HG03565 (cell line): ENCODE data around the gene HBE1.
"Not testable (repeated sequence)": the region's sequence is repeated elsewhere in the genome, so short reads cannot be mapped to it uniquely, and the experiment has no call there.

Experiments used
- ATAC-seq: cut with Tn5 transposase; IDR thresholded peaks from one replicate; pipeline ENCODE4 v1.9.1; 2021; ENCODE audit warnings: mild to moderate bottlenecking, moderate library complexity; ENCODE audit not compliant: unreplicated experiment

The HBE1 gene

DNA sequence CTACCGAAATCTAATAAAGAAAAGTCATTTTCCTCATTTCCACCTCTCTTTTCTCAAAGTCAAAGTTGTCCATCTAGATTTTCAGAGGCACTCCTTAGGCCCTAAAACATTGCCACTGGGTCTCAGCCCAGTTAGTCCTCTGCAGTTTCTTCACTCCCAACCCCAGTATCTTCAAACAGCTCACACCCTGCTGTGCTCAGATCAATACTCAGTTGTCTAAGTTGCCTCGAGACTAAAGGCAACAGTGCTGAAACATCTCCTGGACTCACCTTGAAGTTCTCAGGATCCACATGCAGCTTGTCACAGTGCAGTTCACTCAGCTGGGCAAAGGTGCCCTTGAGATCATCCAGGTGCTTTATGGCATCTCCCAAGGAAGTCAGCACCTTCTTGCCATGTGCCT is 15.7 kb downstream of the HBE1 start:
- ATAC-seq = not testable (repeated sequence)

DNA sequence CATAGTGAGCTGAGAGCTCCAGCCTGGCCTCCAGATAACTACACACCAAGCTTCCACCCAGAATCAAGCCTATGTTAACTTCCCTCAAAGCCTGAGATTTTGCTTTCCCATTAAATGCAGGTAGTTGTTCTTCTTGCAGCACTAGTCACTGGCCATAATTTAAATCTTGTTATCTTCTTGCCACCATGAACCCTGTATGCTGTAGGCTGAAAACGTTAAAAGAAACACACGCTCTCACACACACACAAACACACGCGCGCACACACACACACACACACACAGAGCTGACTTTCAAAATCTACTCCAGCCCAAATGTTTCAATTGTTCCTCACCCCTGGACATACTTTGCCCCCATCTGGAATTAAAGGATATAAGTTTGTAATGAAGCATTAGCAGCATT is 16.3 kb downstream of the HBE1 start:
- ATAC-seq = not testable (repeated sequence)

DNA sequence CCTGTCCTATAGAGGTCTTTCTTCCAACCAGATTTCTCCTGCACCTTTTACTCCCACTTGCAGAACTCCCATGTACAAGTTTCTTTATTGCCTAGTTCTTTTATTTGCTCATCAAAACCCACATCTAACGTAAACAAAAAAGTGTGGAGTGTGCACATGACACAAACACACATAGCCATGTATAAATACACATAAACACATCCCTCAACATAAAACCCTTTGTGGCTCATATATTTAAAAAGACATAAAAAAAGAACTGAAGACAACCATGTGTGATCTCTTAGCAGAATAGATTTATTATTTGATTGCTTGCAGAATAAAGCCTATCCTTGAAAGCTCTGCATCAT is 16.9 kb downstream of the HBE1 start:
- ATAC-seq = no peak

DNA sequence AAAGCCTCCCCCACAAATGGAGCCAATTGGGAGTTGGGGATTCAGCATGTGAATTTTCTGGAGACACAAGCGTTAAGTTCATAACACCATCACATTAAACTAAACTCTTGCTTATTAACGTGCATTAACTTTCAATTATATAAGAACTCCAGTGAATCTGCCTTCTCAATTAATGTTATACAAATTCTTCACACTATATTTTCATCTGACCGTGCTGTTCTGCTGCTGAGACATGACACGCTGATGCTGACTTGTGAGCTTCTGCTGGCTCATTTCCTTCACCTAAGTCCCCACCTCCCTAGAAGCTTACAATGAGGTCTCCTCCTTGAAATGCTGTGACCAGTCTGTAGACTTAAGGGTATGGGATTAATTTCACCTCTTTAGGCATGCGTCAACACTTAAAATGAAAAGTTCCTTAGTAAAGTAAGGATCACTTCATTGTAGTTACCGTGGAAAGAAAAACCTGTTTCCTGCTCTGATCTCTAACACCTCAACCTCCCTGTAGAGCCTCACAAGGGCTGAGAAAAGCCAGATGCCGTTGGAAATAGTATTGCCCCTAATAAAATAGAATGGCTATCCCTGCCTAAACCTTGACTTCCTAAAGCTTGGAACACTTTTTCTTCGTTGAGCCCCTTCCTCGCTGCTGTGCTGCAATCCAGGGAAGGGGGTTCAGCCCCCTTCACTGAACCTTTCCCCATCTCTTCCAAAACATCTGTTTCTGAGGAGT is 17.4 kb downstream of the HBE1 start:
- ATAC-seq = no peak

DNA sequence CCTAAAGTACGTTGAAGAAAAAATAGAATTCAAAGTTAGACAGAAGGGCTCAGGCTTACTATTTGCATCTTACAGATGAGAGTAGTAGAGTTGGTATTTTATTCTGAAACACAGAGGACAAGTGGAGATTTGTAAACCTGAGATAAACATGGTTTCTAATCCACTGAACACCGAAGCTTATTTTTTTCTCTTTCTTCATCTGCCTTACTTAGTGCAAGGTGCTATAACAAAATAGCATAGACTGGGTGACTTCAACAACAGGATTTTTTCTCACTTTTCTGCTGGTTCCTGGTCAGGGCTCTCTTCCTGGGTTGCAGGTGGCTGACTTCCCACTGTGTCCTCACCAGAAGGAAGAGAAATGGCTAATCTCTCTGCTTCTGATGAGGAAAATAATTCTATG is 18.0 kb downstream of the HBE1 start:
- ATAC-seq = no peak

DNA sequence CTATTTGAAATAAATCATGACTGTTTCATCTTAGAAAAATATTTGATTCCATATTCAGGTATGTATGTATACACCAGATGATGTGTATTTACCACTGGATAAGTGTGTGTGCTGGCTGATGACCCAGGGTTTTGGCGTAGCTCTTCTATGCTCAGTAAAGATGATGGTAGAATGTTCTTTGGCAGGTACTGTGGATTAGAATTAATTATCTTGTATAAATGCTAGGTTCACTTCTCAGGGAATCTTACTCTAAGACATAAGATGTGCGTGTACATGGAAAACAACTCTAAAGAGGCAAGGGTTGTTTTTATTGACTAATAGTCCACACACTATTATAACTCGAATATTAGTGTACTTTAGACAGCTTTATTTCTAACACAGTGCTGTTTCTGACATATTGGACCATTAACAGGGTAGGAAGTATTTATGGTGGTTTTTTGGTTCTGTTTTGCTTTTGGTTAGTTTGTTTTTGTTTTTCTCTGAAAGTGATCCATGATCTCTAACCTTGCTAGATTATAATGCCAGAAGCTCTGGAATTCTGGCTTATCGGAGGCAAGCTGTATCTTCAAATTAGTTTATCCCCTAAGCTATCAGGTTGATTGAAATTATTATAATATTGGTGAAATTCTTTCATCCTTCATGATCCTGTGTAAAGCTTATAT is 19.1 kb downstream of the HBE1 start:
- ATAC-seq = no peak

DNA sequence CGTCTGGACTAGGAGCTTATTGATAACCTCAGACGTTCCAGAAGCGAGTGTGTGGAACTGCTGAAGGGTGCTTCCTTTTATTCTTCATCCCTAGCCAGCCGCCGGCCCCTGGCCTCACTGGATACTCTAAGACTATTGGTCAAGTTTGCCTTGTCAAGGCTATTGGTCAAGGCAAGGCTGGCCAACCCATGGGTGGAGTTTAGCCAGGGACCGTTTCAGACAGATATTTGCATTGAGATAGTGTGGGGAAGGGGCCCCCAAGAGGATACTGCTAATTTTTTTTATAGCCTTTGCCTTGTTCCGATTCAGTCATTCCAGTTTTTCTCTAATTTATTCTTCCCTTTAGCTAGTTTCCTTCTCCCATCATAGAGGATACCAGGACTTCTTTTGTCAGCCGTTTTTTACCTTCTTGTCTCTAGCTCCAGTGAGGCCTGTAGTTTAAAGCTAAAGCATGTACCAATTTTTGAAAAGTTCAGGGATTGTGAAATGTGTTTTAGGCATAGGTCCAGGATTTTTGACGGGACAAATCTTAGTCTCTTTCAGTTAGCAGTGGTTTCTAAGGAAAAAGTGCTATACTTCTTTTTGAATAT is 19.8 kb downstream of the HBE1 start, which contains the start of gene HBG1:
TSS of gene HBG1 (minus strand) at position 51 of the 590 bp plus-strand sequence. CDS start 53 bp downstream, outside the sequence.
- not testable (repeated sequence) for ATAC-seq

DNA sequence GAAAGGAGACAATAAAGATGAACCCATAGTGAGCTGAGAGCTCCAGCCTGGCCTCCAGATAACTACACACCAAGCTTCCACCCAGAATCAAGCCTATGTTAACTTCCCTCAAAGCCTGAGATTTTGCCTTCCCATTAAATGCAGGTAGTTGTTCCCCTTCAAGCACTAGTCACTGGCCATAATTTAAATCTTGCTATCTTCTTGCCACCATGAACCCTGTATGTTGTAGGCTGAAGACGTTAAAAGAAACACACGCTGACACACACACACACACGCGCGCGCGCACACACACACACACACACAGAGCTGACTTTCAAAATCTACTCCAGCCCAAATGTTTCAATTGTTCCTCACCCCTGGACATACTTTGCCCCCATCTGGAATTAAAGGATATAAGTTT is 21.2 kb downstream of the HBE1 start:
- ATAC-seq = not testable (repeated sequence)

DNA sequence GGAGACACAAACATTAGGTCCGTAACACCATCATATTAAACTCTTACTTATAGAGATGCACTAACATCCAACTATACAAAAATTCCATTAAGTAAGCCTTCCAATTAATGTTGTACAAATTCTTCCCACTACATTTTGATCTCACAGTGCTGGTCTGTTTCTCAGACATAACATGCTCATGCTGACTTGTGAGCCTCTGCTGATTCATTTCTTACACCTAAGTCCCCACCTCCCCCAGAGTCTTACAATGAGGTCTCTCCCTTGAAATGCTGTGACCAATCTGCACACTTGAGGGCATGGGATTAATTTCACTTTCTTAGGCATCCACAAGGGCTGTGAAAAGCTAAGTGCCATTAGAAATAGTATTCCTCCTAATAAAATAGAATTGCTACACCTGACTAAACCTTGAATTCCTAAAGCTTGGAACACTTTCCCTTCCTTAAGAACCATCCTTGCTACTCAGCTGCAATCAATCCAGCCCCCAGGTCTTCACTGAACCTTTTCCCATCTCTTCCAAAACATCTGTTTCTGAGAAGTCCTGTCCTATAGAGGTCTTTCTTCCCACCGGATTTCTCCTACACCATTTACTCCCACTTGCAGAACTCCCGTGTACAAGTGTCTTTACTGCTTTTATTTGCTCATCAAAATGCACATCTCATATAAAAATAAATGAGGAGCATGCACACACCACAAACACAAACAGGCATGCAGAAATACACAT is 22.1 kb downstream of the HBE1 start:
- ATAC-seq = no peak

DNA sequence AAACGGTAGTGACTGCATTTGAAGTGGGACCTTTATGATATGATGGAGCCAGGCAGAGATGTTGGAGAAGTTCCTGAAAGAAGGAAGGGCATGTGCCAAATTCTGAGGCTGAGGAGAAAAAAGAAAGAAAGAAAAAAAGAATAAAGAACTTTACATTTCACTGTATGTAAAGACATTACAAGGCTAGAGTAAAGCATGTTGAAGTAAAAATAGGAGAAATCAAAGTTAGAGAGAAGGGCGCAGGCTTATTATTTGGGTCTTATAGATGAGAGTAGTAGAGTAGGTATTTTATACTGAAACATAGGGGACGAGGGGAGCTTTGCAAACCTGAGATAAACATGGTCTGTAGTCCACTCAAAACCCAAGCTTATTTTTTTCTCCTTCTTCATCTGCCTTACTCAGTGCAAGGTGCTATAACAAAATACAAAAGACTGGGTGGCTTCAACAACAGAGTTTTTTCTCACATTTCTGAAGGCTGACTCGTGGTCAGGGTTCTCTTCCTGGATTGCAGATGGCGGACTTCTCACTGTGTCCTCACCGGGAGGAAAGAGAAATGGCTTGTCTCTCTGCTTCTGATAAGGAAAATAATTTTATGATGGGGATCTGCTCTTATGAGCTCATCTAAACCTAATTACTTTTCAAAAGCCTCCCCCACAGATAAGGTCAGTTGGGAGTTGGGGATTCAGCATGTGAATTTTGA is 22.8 kb downstream of the HBE1 start:
- no peak for ATAC-seq

DNA sequence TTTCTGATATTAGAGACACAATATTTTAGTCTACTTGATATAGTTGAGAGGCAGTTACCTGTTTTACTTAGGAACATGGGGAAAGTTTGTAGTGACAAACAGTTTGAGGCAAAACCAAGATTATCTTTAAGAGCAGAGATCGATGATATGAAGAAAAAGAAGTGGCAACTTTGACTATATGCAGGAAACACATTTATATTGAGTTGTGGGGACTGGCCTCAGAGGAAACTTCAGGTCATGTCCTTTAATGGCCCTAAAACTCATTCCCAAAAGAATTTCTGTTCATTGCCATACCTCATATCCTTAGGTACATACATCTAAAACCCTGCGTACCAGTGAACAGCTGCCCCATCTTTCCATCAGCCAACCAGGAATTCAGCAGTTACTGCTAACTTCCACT is 24.6 kb downstream of the HBE1 start:
- ATAC-seq = no peak

DNA sequence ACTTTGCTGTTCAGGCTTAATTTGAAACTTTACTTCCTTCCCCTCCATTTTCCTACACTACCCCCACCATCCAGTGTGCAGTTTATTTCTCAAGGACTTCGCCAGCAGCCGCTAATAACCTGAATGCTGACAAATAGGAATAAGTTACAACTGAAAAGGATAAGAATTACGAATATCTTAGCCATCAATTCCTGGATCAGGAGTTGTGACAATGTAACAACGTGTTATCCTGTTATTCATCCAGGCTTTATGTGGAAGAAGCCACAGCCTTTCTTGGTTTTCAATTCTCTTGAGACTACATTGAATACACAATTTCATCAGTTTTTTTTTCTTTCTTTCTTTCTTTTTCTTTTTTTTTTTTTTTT is 25.9 kb downstream of the HBE1 start:
- ATAC-seq = no peak

DNA sequence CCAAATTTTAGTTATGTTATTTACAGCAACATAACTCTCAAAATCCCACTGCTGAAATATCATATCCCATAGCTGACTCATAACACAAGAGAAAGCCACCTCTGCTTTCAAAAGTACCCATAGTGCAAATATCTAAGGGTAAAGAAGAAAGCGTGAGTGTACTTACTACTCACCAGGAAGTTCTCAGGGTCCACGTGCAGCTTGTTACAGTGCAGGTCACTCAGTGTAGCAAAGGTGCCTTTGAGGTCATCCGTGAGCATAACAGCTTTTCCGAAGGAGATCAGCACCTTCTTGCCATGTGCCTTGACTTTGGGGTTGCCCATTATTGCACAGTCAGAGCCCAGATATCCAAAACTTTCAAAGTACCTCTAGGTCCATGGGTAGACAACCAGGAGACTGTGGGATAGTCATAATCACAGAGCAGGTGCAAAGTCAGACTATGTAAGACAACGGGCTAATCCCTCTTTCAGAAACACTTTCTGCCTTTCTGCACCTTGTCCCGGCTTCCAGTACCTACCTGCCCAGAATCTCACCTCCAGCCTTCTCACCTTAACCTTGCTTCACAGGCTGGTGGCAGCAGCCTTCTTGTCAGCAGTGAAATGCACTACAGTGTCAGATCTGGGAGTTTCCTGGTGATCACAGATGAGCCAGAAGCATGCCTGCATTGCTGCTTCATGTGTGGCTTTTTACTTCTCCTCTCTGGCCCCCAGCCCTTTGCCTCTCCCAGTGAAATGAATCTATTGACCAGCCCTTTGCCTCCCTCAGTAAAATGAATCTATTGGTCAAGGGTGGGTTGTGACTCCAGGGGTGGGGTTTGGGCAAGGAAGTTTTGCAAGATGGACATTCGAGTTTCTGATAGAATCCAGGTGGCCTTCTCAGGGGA is 26.6 kb downstream of the HBE1 start:
- peak; percentile 48 for ATAC-seq

DNA sequence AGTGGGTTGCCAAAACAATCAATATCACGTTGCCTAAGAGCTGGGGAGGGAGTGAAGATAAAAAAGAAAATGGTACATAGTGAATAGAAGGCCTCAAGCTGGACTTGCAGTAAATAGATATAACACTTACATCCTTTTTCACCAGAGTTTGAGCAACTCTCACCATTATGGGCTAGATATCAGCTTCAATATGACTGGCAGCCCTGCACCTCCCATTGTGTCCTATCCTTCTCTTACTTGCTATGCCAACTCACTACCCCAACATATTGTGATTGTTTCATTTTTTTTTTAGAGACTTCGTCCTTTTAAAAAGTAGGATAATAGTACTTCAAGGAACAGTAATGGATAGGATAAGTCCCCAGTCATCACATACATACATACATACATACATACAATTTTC is 27.5 kb downstream of the HBE1 start:
- ATAC-seq = no peak

DNA sequence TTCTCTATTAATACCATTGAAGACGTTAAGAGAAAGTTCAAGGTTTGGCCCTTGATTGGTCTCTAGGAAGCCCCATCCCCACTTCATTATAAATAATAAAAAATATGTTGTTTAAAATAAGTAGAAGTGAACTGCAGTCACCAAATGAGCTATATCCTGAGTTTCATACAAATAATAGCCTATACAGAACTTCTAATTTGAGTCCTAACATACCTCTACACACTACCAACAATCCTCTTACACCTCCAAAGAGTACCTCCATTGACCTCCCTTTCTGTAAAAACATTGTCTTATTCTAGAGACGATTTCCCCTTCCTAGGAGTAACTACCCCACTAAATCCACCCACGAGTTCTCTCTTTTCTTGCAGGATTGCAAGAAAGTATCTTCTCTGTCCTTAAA is 28.3 kb downstream of the HBE1 start:
- ATAC-seq = no peak

DNA sequence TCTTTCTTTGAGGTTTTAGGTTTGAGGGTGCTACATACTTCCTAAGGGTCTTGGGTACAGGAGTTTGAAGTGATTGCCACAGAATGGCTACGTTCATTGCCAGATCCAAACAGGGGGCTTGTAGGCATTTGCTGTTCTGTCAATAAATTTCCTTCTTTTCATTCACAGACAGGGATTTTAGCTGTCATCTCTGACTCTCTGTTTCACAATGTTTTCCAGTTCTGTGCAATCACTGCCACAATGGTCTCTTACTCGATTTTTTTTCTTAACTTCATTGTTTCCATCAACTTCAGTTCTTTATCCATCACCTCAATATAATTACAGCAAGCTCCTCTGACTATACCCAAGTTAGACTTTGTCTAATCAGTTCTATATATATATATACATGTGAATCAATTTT is 29.3 kb downstream of the HBE1 start:
- no peak for ATAC-seq

DNA sequence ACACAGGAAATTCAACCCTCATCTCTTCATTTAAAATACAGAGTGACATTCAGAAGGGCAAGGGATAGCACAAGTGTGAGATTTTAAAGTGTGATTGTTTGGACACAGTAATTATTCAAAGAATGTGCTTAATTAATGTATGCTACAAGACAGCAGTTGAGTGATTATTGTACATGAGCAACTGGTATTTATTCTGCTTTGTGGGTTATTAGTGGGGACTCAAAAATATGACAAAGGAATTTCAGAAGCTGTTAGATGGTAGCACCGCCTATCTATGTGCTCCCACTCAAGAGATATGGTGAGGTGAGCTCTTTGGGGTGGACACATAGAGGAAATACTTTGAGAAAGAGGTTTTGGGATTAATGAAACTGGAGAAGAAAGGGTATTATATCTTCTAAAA is 29.7 kb downstream of the HBE1 start:
- ATAC-seq = no peak

DNA sequence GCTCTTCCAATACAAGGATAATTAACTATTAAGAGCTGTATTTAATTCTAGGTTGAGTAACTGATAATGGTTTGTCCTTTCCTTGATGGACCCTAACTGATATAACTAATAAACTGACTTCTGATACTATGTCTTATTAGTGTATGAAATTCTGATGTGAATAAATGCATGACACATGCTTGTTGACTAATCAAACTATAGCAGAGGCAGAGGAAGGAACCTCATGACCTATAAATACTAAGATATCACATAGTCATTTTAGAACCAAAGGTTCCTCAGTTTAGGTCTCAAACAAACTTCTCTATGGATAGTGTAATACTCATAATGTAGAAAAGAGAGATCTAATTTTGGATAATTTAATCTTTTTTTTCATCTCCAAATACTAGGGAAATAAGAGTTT is 30.7 kb downstream of the HBE1 start:
- ATAC-seq = no peak

DNA sequence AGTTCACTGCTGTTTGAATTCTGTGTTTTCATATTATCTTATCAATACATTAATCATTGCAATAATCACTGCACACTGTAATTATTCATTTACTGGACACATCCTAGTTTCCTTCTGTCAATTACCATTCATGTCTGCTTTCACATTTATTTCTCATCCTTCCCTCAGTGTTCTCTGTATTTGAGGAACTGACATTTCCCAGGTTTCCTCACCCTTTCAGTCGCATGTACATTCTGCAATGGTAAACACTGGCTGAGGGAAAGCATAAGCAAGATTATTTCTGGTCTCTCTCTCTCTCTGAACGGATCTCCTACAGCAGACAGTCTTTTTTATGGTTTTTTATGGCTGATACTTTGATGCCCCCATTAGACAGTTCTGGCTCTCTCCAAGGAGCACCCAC is 31.3 kb downstream of the HBE1 start:
- ATAC-seq = no peak

DNA sequence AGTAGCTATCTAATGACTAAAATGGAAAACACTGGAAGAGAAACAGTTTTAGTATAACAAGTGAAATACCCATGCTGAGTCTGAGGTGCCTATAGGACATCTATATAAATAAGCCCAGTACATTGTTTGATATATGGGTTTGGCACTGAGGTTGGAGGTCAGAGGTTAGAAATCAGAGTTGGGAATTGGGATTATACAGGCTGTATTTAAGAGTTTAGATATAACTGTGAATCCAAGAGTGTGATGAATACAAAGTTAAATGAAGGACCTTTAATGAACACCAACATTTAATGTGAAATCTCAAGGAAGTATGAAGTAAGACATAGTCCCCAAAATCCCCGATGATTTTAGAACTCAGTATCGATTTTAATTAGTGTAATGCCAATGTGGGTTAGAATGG is 32.3 kb downstream of the HBE1 start:
- no peak for ATAC-seq
